Central memory CD8-positive, alpha-beta T cell (primary cell): ENCODE measurements around the gene MAPK8IP3.

Source experiments
- ATAC-seq: fragments of 150-1000 bp; cut with Tn5 transposase; replicated peaks from 2 replicates; pipeline ENCODE4 v1.10.0; 2022; ENCODE audit warnings: mild to moderate bottlenecking, moderate FRiP score, moderate number of reproducible peaks; ENCODE audit not compliant: poor library complexity, severe bottlenecking; ENCODE audit errors: extremely low read depth
- DNase-seq, 2 donors: peaks; one replicate each; pipeline ENCODE4 v3.0.0; 2021; ENCODE audit warnings: low spot score in 2 of 2
- H3K27ac Mint-ChIP-seq: one replicate; pipeline ENCODE4 v1.8.0; 2022; ENCODE audit warnings: low read depth, mild to moderate bottlenecking, moderate library complexity, mixed read lengths
- H3K27me3 Mint-ChIP-seq: one replicate; pipeline ENCODE4 v1.8.0; 2022; ENCODE audit warnings: mixed read lengths
- H3K36me3 Mint-ChIP-seq: one replicate; pipeline ENCODE4 v1.8.0; 2022; ENCODE audit warnings: mild to moderate bottlenecking, moderate library complexity, mixed read lengths; ENCODE audit not compliant: insufficient read depth
- H3K4me1 Mint-ChIP-seq: one replicate; pipeline ENCODE4 v1.8.0; 2022; ENCODE audit warnings: mixed read lengths
- H3K4me3 Mint-ChIP-seq: one replicate; pipeline ENCODE4 v1.8.0; 2022; ENCODE audit warnings: mild to moderate bottlenecking, moderate library complexity, mixed read lengths
- H3K9me3 Mint-ChIP-seq: one replicate; pipeline ENCODE4 v1.8.0; 2022; ENCODE audit warnings: mixed read lengths

MAPK8IP3 gene

DNA sequence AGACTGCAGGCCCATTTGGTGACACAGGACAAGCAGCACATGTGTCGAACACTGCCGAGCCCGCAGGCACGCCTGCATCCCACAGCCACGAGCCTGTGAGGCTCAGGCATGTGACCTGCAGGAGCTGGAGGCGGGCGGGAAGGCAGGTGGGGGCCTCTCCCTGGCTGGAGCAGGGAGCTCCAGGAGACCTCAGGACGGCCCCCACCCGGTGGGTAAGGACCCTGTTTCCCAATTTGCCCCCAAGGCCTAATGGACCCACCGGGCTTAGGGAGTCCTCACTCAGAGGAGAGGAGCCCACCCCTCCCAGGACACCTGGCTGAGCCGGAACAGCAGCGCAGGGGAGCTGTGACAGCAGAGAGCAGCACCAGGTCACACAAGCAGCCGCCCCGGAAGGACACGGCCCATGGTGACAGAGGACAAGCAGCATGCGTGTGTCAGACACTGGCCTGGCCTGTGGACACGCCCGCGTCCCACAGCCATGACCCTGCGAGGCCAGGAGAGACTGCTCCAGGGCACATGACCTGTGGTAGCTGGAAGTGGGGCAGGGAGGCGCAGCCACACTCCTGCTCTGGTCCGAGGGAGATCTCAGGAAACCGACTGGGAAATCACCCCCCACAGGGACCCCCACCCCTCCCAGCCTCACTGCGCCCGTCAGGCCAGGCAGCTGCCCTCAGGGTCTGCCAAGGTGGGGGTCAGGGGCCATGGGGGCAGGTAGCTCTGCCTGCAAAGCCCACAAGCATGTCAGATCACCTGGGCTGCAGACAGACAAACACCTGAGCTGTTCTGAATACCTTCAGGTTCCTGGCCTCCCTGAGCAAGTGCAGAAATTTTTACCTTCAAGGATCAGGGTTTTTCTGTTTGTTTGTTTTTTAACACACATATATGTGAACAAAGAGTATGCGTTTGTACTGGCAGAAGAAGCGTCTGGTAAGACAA is 74.0 kb downstream of the MAPK8IP3 start:
- Mint-ChIP-seq H3K27me3 (no peaks in the 10 kb centered on the region), H3K27ac (no peak overlapping the region), H3K9me3 (no peaks in the 10 kb centered on the region), H3K4me3 (no peak overlapping the region), H3K36me3 (peaks cover 26% of the 10 kb centered on the region), H3K4me1 (peaks cover 17% of the 10 kb centered on the region)
- ATAC-seq (no peak), DNase-seq (no peak)

DNA sequence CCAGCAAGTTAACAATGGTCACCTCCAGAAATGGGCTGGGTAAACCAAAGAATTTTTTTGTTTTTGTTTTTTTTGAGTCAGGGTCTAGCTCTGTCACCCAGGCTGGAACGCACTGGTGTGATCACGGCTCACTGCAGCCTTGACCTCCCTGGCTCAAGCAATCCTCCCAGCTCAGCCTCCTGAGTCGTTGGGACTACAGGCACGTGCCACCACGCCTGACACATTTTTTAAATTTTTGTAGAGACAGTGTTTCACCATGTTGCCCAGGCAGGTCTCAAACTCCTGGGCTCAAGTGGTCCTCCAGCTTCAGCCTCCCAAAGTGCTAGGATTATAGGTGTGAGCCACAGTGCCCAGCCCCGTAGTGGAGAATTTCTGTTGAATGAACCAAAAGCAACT is 74.7 kb downstream of the MAPK8IP3 start:
- Mint-ChIP-seq H3K9me3 (no peaks in the 10 kb centered on the region), H3K36me3 (peaks cover 26% of the 10 kb centered on the region), H3K4me1 (peaks cover 24% of the 10 kb centered on the region), H3K27ac (no peak overlapping the region), H3K4me3 (peak overlapping the region; percentile 83), H3K27me3 (no peaks in the 10 kb centered on the region)
- DNase-seq, result no peak
- no peak for ATAC-seq

DNA sequence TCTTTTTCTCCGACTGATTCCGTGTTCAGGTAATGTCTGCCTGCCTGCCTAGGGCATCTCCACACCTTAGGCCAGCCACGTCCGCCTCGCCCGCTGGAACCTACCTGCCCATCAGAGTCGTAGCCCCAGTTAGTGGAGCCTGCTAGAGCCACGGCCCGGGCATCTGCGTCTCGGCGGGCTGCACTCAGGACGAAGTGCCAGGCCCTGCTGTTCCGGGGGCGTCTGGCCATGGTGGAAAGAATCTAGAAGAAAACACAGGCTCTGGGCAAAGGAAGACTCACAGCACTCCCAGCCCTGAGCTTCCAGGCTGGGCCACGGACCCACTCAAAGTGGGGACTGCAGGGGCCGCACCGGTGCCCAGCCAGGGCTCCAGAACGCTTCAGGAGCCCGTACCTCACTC is 75.3 kb downstream of the MAPK8IP3 start:
- ATAC-seq (no peak), DNase-seq (no peak)
- Mint-ChIP-seq H3K27ac (peak overlapping the region; percentile 83), H3K4me3 (peak overlapping the region; percentile 83), H3K4me1 (peaks cover 24% of the 10 kb centered on the region), H3K9me3 (no peaks in the 10 kb centered on the region), H3K36me3 (peaks cover 22% of the 10 kb centered on the region), H3K27me3 (no peaks in the 10 kb centered on the region)

DNA sequence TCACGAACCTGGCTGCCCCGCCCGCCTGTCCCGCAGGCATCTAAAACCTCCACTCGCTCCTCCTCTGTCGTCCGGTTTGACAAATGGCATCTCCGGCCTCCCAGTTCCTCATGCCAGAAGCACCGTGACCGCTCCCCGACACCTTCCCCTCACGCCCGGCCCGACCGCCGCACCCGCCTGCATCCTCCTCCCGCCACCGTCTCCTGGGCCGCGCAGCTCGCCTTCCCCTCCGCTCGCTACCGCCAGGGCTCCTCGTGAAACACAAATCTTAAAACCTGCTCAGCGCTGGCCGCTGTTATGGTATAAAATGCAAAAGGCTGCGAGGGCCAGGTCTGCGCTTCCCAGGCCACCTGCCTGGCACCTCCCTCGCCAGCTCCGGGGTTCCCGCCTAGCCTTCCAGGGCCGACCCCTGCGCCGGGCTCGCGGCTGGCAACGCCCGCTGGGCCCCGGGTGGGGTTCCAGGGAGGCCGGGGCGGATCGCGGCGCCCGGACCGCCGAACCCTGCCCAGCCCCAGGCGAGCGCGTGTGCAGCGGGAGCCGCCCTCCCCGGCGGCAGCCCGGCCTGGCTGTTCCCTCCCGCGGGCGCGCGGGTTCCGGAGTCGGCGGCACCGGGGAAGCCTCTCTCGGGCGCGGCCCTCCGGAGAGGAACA is 75.9 kb downstream of the MAPK8IP3 start:
- Mint-ChIP-seq H3K36me3 (peaks cover 17% of the 10 kb centered on the region), H3K4me3 (peak overlapping the region; percentile 83), H3K4me1 (peaks cover 24% of the 10 kb centered on the region), H3K27ac (peak overlapping the region; percentile 83), H3K9me3 (no peaks in the 10 kb centered on the region), H3K27me3 (no peaks in the 10 kb centered on the region)
- peak; percentile 13 for ATAC-seq
- DNase-seq, result no peak

DNA sequence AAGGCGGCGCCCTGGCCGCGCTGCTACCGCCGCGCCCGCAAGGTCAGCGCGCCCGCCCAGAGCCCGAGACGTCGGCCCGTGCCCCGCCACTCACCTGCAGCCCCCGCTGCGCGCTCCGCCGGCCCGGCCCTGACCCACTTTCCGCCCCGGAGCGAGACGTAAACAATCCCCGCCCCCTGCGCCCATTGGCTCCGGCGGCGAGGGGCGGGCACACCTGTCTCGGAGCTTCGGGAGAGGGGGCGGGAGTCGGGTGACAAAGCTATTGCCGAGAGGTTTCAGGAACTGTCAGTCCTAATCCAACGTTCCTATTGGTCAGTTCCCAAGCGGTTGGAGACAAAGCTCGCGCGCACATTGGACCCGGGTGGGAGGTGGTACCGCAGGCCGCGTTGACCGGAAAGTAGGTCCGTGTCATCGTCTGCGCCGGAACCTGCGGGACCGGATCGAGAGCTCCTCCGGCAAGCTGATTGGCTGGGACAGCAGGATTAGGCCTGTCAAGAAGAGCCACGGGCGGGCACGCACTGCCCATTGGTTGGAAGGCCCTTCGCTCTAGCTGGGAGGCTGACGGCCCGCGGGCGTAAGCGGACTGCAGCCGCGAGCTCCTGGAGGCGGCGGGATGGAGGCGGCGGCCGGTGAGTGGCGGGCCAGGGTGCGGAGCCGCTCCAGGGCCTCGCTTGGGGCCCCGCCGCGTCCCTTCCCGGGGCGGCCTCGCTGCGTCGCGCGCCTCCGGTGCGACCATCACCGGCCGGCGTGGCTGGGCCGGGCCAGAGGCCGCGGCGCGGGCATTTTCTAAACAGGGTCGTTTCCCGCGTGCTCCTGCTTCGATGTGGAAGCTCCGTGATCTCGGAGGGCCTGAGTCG is 76.6 kb downstream of the MAPK8IP3 start, which contains the start of the genes NUBP2 and SPSB3:
NUBP2 (plus strand) TSS at position 553 of the 857 bp plus-strand sequence; CDS start at position 614, 61 bp downstream.
SPSB3 (minus strand) TSS at position 164 of the 857 bp plus-strand sequence. CDS start 1,088 bp downstream, outside the sequence.
- DNase-seq, result peak; percentile 89 to 95
- Mint-ChIP-seq H3K4me1 (peaks cover 24% of the 10 kb centered on the region), H3K9me3 (no peaks in the 10 kb centered on the region), H3K36me3 (peaks cover 18% of the 10 kb centered on the region), H3K4me3 (peak within 1 kb of the TSS; percentile 83), H3K27me3 (no peaks in the 10 kb centered on the region), H3K27ac (peak within 1 kb of the TSS; percentile 83)
- ATAC-seq, result peak; percentile 88

DNA sequence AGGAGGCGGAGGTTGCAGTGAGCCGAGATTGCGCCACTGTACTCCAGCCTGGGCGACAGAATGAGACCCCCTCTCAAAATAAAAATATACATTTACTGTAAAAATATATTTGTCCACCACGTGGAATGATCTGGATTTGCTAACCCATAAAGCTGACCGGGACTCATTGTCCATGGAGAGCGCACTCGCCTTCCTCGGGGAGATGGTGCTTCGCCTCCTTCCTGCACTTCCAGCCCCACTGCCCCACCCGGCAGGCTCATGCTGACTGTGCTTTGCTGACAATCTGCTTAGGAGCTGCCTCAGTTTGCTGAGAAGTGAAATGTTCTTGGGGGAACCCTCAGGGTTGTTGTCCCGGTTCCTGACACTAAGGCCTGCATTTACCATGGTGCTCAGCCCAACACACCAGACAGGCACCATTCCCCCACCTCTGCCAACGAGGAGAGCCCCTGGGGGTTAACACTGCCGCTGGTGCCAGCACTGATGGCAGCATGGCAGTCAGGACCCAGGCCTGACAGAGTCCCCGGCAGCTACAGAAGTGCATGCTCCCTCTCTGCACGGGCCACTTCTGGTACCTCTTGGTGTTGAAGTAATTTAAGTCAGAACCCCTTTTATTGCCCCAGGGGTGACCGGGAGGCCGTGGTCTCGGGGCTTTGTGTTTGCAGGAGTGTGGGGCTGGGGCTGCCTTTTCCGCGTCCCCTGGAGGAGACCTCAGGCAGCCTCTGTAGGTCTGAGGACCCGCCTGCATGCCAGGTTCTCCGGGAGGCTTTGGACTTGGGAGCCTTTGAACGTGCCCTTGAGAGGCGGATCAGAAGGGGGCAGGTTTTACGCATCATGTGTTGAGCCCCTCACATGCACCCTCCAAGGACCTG is 79.2 kb downstream of the MAPK8IP3 start:
- peak overlapping the region; percentile 54 for H3K4me3 Mint-ChIP-seq

DNA sequence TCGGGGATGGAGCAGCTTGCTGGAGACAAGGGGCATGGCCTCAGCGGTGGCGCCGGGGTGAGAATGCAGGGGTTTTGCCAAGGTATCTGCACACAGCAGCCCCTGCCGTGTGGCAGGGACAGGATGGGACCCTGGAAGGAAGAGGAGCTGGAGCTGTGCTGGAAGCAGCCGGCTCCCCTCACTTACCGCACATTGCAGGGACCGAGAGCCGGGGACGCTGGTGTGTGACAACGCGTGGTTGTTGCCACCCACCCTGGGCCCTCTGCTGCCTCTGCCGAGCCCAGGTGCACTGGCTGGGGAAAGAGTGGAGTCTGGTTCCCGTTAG is 79.8 kb downstream of the MAPK8IP3 start:
- peaks cover 14% of the 10 kb centered on the region for H3K36me3 Mint-ChIP-seq

More for the DNA sequence above, 79.2 kb downstream of the MAPK8IP3 start:
- Mint-ChIP-seq H3K36me3 (peaks cover 14% of the 10 kb centered on the region), H3K27ac (no peak overlapping the region), H3K4me1 (peaks cover 29% of the 10 kb centered on the region), H3K27me3 (no peaks in the 10 kb centered on the region), H3K9me3 (no peaks in the 10 kb centered on the region)
- ATAC-seq (no peak), DNase-seq (no peak)

DNA sequence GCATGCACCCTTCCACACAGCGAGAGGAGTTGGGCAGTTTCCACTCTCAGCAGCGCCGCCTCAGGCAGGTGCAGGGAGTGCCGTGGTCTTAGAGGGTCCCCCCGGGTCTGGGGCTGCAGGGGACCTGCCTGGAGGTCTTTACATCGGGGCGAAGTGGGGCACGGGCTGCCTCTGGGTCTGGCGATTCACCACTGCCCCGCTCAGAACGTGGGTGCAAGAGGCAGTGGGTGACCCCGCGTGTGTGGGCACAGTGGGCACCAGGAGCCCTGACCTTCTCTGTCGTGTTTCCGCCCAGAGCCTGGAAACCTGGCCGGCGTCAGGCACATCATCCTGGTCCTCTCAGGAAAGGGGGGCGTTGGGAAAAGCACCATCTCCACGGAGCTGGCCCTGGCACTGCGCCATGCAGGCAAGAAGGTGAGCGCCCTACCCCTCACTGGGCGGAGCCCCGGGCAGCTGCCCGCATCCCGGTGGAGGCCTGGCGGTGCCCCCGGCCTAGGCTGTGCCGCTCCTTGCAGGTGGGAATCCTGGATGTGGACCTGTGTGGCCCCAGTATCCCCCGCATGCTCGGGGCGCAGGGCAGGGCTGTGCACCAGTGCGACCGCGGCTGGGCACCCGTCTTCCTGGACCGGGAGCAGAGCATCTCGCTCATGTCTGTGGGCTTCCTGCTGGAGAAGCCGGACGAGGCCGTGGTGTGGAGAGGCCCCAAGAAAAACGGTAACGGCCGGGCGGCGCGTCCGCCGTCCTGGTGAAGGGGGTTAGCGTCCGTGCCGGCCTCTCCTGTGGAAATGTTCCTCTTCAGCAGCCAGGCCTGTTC is 80.5 kb downstream of the MAPK8IP3 start:
- H3K27me3 Mint-ChIP-seq, result no peaks in the 10 kb centered on the region
- no peaks in the 10 kb centered on the region for H3K9me3 Mint-ChIP-seq
- DNase-seq, result no peak
- H3K4me3 Mint-ChIP-seq, result no peak overlapping the region
- peaks cover 14% of the 10 kb centered on the region for H3K36me3 Mint-ChIP-seq
- H3K27ac Mint-ChIP-seq, result no peak overlapping the region
- H3K4me1 Mint-ChIP-seq, result peaks cover 25% of the 10 kb centered on the region
- ATAC-seq, result no peak

More for the DNA sequence above, 79.8 kb downstream of the MAPK8IP3 start:
- DNase-seq (no peak), ATAC-seq (no peak)
- no peaks in the 10 kb centered on the region for H3K9me3 Mint-ChIP-seq
- no peaks in the 10 kb centered on the region for H3K27me3 Mint-ChIP-seq
- H3K4me3 Mint-ChIP-seq, result no peak overlapping the region
- no peak overlapping the region for H3K27ac Mint-ChIP-seq
- peaks cover 29% of the 10 kb centered on the region for H3K4me1 Mint-ChIP-seq

DNA sequence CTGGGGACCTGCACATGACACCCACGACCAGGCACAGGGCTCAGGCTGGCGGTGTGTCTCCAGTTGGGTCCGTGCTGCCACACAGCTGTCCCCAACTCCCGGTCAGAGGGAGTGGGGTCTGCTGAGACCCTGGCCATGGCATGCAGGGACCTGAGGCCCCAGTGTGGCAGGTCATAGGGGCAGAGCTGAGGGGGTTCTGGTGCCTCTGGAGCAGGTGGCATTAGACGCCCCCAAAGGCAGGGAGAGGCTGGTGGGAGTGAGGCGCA is 81.0 kb downstream of the MAPK8IP3 start:
- no peak overlapping the region for H3K4me3 Mint-ChIP-seq
- no peak for DNase-seq

DNA sequence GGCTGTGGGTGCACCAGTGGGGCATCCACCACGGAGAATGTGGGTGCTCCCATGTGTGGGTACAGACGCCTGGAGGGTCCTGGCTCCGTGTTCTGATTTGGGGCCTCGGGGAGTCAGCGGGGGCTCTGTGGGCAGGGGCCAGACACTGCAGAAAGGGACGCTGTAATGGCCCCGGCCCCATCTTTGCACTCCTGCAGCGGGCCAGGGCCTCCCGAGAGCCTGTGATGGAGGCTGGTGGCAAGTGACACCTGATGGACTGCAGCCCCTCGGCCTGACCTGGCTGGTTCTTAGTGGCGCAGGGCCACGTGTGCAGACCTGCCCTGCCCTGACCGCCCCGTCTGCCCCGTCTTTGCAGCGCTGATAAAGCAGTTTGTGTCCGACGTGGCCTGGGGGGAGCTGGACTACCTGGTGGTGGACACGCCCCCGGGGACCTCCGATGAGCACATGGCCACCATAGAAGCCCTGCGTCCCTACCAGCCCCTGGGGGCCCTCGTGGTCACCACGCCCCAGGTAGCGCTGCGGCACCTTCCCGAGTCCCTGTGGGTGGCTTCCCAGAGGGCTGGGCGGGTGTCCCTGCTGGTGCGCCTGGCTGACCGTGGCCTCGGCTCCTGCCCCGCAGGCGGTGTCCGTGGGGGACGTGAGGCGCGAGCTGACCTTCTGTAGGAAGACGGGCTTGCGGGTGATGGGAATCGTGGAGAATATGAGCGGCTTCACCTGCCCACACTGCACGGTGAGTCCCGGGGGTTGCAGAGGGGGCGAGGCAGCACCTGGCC is 81.5 kb downstream of the MAPK8IP3 start:
- Mint-ChIP-seq H3K9me3 (no peaks in the 10 kb centered on the region), H3K36me3 (peaks cover 10% of the 10 kb centered on the region), H3K4me3 (no peak overlapping the region), H3K4me1 (peaks cover 18% of the 10 kb centered on the region), H3K27ac (no peak overlapping the region), H3K27me3 (no peaks in the 10 kb centered on the region)
- ATAC-seq (no peak), DNase-seq (no peak)

More for the DNA sequence above, 81.0 kb downstream of the MAPK8IP3 start:
- Mint-ChIP-seq H3K4me1 (peaks cover 19% of the 10 kb centered on the region), H3K36me3 (peaks cover 12% of the 10 kb centered on the region), H3K9me3 (no peaks in the 10 kb centered on the region), H3K27me3 (no peaks in the 10 kb centered on the region), H3K27ac (no peak overlapping the region)
- no peak for ATAC-seq
